ENCODE data around the gene PDK4.
"Not testable (repeated sequence)": the region's sequence is repeated elsewhere in the genome, so short reads cannot be mapped to it uniquely, and the experiment has no call there.

PDK4 gene

DNA sequence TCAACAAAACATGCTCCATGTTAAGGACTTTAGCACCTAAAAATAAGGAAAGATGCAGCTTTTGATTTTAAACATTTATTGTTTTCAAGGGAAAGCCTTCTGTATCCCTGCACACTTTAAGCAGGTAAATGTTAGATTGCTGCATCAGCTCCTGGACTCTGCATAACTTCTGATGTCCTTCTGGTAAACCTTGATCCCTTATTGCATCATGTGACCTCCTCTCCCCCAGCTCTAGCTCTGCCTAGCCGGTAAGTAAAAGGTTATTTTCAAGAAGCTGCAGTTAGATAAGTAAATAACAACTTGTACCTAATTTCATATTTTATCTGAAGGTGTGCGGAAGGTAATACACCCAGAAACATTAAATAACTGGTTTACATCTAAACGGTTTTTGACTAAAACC, 37.5 kb downstream of the PDK4 start:
- FAIRE-seq = no peak

- no peak for FAIRE-seq
These were observed 39.5 kb downstream of the PDK4 start for GRCh38 chr7:95556777-95557176.

DNA sequence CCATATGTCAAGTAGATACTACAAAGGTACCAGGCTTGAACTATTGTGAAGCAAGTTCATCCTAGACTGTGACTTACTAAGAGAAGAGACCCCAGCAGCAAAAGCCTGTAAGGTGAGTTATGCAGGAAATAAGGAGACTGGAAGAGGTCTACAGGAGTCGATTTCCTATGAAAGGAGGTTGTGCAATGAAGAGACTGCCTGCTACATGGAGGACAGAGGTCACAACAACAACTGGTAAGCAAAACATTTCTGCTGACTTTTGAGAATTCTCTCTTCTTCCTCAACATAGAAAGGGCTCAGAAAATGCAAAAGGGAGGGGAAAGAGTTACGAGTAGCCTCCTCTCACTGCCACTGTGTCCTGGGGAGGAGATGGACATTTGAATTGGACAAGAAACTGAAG, 42.4 kb downstream of the PDK4 start:
- no peak for FAIRE-seq

DNA sequence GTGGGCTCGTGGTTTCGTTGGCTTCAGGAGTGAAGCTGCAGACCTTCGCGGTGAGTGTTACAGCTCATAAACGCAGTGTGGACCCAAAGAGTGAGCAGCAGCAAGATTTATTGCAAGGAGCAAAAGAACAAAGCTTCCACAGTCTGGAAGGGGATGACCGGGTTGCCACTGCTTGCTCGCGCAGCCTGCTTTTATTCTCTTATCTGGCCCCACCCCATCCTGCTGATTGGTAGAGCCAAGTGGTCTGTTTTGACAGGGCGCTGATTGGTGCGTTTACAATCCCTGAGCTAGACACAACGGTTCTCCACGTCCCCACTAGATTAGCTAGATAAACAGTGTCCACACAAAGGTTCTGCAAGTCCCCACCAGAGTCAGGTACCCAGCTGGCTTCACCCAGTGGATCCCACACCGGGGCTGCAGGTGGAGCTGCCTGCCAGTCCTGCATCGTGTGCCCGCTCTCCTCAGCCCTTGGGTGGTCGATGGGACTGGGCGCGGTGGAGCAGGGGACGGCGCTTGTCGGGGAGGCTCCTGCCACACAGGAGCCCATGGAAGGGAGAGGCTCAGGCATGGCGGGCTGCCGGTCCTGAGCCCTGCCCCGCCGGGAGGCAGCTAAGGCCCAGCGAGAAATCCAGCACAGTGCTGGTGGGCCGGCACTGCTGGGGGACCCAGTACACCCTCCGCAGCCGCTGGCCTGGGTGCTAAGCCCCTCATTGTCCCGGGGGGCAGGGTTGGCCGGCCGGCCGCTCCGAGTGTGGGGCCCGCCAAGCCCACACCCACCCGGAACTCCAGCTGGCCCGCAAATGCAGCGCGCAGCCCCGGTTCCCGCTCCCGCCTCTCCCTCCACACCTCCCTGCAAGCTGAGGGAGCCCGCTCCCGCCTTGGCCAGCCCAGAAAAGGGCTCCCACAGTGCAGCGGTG, 44.0 kb downstream of the PDK4 start:
- not testable (repeated sequence) for FAIRE-seq

DNA sequence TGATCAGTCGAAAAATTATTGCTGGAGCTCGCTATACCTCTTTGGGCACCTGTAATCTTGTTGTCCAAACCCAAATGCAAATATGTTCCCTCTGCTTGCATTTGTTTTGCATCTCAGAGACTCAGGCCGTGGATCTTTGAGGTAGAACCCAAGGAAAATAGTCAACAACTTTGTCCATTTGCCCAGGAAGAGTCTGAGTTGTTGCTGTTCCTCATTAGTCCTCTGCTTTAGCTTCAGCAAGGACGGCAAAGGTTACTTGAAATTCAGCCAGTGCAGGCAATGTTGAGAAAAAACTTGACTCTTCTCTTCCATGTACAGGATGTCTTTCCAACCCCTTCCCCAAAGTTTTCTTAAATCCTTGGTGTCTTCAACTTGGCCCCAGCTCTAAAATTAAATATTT, 45.8 kb downstream of the PDK4 start:
- FAIRE-seq = no peak

GRCh38 chr7:95549818-95550529, 46.3 kb downstream of the PDK4 start:
- FAIRE-seq = no peak

DNA sequence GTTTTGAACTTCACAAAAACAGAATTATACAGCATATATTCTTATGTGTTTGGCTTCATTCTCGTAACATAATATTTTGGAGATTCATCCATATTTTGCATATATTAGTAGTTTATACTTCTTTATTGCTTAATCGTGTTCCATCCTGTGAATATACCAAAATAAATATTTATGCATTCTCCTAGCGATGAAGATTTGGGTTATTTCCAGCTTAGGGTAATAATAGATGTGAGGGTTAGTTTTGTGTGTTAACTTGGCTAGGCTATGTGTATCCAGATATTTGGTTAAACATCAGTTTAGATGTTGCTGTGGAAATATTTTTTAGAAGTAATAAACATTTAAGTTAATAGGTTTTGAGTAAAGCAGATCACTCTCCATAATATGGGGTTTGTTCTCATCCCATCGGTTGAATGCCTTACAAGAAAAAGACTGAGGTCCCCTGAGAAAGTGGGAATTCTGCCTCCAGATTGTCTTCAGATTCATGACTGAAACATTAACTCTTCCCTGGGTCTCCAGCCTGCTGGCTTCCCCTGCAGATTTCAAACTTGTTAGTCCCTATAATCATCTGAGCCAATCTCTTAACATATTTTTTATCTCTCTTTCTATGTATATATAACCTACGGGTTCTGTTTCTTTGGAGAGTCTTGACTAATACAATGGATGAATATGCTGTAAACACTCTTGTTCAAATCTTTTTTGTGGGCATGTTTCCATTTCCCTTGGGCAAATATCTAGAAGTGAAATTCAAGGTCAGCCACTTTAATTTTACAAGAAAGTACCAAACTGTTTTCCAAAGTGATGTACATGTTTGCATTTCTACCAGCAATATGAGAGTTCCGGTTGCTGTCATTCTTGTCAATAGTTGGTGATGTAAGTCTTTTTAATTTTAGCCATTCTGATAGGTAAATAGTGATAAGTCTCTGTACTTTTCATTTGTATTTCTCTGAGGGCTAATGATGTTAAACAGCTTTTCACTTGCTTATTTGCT, 48.7 kb downstream of the PDK4 start:
- FAIRE-seq = no peak

- no peak for FAIRE-seq
These were observed 49.7 kb downstream of the PDK4 start for GRCh38 chr7:95546647-95547046.

DNA sequence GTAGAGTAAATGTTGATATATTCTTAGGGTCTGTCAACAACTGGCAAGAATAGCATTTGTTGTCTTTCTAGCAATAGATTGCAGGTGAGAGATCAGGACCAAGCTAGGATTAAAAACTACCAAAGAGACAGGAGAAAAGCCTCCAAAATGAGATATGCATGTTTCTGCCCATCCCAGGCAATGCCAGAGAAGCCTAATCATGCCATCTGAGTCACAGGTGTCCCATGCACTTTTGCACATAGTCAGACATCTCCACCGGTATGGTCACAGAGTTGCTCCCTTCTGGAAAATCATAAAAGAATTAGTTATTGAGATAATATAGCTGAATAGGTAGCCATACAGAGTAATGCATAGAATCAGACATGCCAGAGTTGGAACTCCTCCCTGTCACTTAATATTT, 50.6 kb downstream of the PDK4 start:
- no peak for FAIRE-seq

DNA sequence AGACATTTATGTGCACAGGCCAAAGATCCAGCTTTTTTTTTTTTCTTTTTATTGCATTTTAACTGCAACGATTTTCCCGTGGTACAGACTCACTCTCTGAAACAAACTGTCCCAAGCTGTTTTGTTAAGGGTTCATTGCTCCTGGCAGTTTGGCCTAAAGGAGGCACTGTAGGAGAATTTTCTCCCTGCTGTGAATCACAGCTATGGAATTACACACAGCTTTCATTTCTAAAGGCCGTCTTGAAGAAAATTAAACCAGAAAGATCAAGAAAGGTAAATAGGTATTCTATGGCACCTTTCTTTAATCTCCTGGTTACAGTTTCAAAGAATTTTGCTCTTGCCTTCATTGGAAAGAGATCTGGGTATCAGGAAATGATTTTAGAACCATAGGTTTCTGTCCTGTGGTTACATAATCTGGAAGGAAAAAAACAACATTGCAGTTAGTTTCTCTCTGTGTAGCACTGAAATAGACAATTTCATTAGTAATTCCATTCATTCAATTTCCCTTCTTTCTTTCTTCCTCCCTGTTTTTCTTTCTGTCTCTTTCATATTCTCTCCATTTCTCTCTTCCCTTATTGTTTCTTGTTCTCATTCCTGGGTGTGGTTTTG, 51.2 kb downstream of the PDK4 start:
- FAIRE-seq = no peak

DNA sequence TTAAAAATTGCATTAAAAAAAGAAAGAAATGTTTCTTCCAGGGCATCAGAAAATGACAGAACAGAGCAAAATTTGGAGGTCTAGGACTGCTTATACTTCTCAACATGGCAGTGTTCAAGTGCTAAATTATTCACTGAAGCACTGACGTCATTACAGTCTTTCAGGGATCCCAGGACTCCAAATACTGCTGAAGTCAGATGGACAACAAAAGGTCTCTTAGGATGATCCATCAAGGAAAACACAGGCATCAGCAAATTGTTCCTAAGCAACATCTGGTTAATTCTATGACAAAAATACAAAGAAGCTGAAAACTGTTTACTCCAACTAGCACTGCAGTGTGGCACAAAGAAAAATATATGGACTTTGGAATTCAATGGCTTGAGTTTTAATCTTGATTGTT, 52.1 kb downstream of the PDK4 start:
- FAIRE-seq = no peak

GRCh38 chr7:95543312-95543711, 53.0 kb downstream of the PDK4 start:
- no peak for FAIRE-seq

DNA sequence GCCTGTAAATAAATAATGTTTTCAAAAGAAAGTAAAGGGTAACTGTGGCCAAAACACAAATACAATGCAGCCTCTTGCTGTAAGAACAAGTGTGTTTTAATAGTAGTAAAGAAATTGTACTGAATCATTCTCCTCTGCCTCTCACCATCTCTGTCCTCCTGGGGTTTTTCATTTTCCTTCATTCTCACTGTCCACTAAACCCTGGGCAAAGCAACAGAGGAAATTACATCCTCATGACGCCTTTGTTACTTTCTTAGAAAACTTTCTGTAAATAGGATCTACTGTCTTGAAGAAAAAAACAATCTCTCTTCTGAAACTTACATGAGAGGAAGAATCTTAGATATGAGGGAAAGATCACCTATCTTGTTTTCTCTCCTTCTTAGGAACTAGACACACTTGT, 56.0 kb downstream of the PDK4 start:
- no peak for FAIRE-seq

GRCh38 chr7:95539426-95539825, 56.9 kb downstream of the PDK4 start:
- FAIRE-seq = no peak

DNA sequence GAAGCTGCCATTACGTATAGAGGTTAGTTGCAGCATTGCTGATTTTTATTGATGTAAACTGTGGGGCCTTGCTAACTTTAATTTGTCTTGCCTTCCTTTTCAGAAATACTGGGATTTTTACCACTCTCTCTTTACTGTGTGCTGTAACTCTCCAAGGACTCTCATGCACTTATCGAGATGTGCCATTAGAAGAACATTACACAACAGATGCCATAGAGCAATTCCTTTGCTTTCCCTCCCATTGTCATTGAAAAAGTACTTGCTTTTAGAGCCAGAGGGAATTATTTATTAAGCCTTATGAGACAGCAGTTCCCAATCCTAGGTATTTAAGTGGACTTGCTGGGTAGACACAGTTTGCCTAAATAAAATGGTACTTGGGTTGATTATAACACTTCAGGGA, 58.8 kb downstream of the PDK4 start:
- FAIRE-seq = no peak

DNA sequence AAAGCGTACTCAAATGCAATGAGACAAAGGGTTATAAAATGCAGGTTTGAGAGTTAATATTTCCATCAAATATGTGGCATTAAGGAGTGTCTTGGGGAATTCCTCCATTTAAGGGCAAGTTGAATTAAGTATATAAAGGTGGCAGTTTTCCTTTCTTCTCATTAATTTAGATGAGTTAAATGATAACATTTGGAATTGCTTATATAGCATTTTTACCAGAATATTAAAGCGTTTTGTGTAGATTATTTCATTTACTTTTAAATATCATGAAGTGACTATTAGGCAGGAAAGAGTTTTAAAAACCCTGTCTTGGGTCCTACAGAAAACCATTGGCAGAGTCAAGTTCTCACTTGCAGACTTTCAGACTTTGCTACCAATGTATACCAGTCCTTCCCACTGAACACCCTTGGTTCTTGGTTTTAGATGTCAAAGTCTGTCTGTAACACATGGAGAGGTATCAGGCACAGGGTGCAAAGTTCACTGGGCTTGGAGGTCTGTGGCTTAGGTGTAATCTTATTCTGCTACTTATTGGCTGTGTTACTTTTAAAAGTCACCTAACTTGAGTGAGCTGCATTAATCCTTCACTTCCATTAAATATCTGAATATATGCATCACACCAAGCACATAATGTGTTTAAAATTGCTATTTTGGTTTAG, 59.5 kb downstream of the PDK4 start:
- no peak for FAIRE-seq

GRCh38 chr7:95535662-95536061, 60.7 kb downstream of the PDK4 start:
- no peak for FAIRE-seq

DNA sequence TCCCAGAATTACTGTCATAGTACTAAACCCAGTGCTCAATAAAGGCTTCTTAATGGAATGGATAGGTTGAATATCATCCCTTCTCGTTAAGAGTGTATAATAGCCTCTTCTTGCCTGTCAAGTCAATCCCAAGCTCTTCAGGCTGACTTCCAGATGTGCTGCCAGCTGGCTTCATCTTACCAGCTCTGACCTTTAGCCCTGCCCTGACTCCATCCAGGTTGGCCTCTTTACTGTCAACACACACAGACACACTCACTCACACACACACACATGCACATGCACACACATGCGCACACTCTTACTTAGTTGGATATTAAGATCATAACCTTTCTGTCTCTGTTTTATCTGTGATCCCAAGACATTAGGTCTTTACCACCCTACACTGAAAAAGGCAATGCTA, 61.5 kb downstream of the PDK4 start:
- FAIRE-seq = no peak
